Gastroesophageal sphincter (tissue), 4 donors: Measurements from ENCODE around the gene SLC51B. TPM values are rescaled to one million over a fixed set of nuclear protein-coding genes. Genes with fewer than 3 reads are reported as not detected.
A peak's percentile ranks its signal among the peaks of the same experiment; 100 is the strongest.
"Not testable (repeated sequence)": the region's sequence is repeated elsewhere in the genome, so short reads cannot be mapped to it uniquely, and the experiment has no call there.

Source experiments
- ATAC-seq: fragments of 150-250 bp; one replicate; pipeline ENCODE4 v1.9.1; 2016; ENCODE audit warnings: mild to moderate bottlenecking, moderate library complexity
- H3K27ac ChIP-seq, 4 donors: fragments of 200-600 bp; sonication (generic) in 3 of 4; 1 replicate in 3 of 4; 2 replicates in 1 of 4; pipeline ENCODE4 v1.5.1; 2016 to 2019
- H3K27me3 ChIP-seq: fragments of 200-600 bp; sonication (generic); one replicate; pipeline ENCODE4 v1.5.1; 2019
- H3K36me3 ChIP-seq, 2 donors: fragments of 200-600 bp; sonication (generic); one replicate each; pipeline ENCODE4 v1.5.1; 2019; ENCODE audit warnings: control low read depth in 1 of 2
- H3K4me1 ChIP-seq, 3 donors: fragments of 200-600 bp; sonication (generic); 1 replicate in 2 of 3; 2 replicates in 1 of 3; pipeline ENCODE4 v1.5.1; 2016 to 2019; ENCODE audit warnings: control low read depth in 2 of 3
- H3K4me3 ChIP-seq, 2 donors: fragments of 200-600 bp; sonication (generic); one replicate each; pipeline ENCODE4 v1.5.1; 2019; ENCODE audit warnings: mild to moderate bottlenecking in 1 of 2, moderate library complexity in 1 of 2
- H3K9me3 ChIP-seq, 3 donors: fragments of 200-600 bp; sonication (generic); one replicate each; pipeline ENCODE4 v1.5.1; 2017 to 2019; ENCODE audit warnings: control low read depth in 2 of 3
- EP300 ChIP-seq: sonication (generic); formaldehyde crosslinking; IDR thresholded peaks from one replicate; pipeline ENCODE4 v1.6.1; 2017; ENCODE audit warnings: antibody characterized with exemption, mild to moderate bottlenecking
- POLR2A ChIP-seq, 2 donors: fragments of 450-650 bp; IDR thresholded peaks; one replicate each; pipeline ENCODE4 v1.6.1; 2017; ENCODE audit warnings: antibody characterized with exemption in 2 of 2, mild to moderate bottlenecking in 2 of 2, moderate library complexity in 1 of 2
- POLR2AphosphoS5 ChIP-seq: sonication (generic); formaldehyde crosslinking; IDR thresholded peaks from one replicate; pipeline ENCODE4 v1.6.1; 2017; ENCODE audit warnings: antibody characterized with exemption
- WGBS, 2 donors: methylation state at CpG; one replicate each; pipeline ENCODE4 v1.1.5; 2018; ENCODE audit warnings: low coverage in 1 of 2; 5-methylcytosine and 5-hydroxymethylcytosine counted together
- total RNA-seq, 4 donors: library from RNA; depleted of rRNA; stranded (reverse); fragments of >200 nt; gene quantifications; one replicate each; pipeline ENCODE4 v1.1.0, GENCODE V29; 2016
- TF ChIP-seq, protein P1 (sequence below), 4 experiments: fragments of 200-600 bp in 2 of 4; fragments of 450-650 bp in 2 of 4; sonication (generic) in 1 of 4; IDR thresholded peaks; one replicate each; pipeline ENCODE4 v1.5.1; 2017 to 2019; ENCODE audit warnings: antibody characterized with exemption in 4 of 4, mild to moderate bottlenecking in 2 of 4, moderate library complexity in 2 of 4

Gene SLC51B
- total RNA-seq, 4 donors from 2014 or later = not detected

DNA sequence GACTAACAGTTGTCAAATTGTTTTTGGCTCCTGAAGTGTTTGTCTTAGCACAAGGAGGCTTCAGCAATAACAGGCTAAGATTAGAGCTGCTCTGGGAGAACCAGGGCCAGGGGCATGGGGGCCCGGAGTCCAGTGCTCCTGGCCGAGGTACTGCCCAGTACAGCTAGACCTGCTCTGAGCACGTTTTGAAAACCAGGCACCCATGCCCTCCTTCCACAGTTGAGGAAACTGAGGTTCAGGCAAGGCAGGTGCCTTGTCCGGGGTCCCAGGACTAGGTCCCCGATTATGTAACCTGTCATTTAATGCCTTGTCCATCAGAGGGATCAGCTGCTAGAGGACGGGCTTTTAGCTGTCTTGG, 50.5 kb downstream of the SLC51B start:
- Histone ChIP-seq H3K36me3 (peaks cover 0 to 35% of the 10 kb centered on the region in 2 donors), H3K27ac (peak overlapping the region; percentile 7 to 98 (median 88)), H3K4me3 (no peak overlapping the region), H3K4me1 (peaks cover 4 to 69% (median 15%) of the 10 kb centered on the region in 3 donors), H3K27me3 (no peaks in the 10 kb centered on the region), H3K9me3 (no peaks in the 10 kb centered on the region)
- ATAC-seq = no peak
- 56% methylated on average over 6 of the region's 6 CpGs; no CpG with 5 or more reads in 1 of the 2 donors for WGBS, 2 donors
- TF ChIP-seq, protein P1, sequence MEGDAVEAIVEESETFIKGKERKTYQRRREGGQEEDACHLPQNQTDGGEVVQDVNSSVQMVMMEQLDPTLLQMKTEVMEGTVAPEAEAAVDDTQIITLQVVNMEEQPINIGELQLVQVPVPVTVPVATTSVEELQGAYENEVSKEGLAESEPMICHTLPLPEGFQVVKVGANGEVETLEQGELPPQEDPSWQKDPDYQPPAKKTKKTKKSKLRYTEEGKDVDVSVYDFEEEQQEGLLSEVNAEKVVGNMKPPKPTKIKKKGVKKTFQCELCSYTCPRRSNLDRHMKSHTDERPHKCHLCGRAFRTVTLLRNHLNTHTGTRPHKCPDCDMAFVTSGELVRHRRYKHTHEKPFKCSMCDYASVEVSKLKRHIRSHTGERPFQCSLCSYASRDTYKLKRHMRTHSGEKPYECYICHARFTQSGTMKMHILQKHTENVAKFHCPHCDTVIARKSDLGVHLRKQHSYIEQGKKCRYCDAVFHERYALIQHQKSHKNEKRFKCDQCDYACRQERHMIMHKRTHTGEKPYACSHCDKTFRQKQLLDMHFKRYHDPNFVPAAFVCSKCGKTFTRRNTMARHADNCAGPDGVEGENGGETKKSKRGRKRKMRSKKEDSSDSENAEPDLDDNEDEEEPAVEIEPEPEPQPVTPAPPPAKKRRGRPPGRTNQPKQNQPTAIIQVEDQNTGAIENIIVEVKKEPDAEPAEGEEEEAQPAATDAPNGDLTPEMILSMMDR (IDR thresholded peaks at IDR 0.05) = no peak
- no peak for TF ChIP-seq EP300
- TF ChIP-seq POLR2AphosphoS5 = no peak
- TF ChIP-seq POLR2A (IDR thresholded peaks at IDR 0.05) = no peak

DNA sequence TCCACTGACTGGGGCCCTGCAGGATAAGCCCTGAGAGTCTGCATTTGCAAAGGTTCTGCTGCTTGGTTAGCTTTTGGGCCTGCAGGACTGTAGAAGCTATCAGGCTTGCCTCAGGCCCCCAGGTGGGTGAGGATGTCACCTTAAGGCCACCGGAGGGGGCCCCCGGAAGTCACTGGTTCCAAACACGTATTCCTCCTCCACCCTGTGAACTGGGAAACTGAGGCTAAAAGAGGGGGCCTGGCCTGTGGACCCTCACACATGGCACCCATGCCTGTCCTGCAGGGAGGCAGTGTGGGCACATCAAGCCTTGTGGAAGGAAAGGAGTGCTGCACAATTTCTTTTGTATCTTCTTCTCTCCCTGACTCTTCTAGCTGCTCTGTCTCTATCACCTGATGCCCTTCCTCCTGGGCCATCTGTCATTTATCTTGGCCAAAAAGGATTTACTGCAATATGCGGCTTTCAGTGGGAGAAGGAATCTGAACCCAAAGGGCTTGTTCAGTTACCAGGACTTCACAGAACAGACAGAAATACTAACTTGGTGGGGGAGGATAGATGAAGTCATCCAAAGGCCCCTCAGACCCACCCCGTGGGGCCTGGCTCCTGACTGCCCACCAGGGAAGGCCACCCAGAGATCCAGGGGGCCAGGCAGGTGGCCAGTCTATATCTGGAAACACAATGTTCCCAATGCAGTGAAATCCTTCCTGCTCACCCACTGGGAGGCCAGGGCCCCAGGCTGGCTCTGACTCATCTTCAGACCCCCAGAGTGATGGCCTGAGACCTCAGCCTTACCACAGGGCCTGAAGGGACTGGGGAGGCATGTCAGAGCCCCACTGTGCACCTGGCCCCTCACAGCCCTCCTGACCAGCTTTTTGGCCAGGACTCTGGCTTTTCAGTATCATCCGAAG, 51.5 kb downstream of the SLC51B start:
- ATAC-seq = no peak
- TF ChIP-seq POLR2AphosphoS5 = no peak
- TF ChIP-seq EP300 = no peak
- no peak for TF ChIP-seq POLR2A (IDR thresholded peaks at IDR 0.05)
- TF ChIP-seq, protein P1 (IDR thresholded peaks at IDR 0.05) = no peak
- H3K27ac ChIP-seq = peak overlapping the region in 3 of 4 donors; percentile 88 to 98 (median 89)
- H3K36me3 ChIP-seq = peaks cover 0 to 36% of the 10 kb centered on the region in 2 donors
- no peaks in the 10 kb centered on the region for H3K27me3 ChIP-seq
- no peak overlapping the region for H3K4me3 ChIP-seq
- no peaks in the 10 kb centered on the region for H3K9me3 ChIP-seq
- H3K4me1 ChIP-seq = peaks cover 4 to 69% (median 21%) of the 10 kb centered on the region in 3 donors
- WGBS, 2 donors = 57 to 83% methylated on average over 1 to 2 of the region's 6 CpGs

DNA sequence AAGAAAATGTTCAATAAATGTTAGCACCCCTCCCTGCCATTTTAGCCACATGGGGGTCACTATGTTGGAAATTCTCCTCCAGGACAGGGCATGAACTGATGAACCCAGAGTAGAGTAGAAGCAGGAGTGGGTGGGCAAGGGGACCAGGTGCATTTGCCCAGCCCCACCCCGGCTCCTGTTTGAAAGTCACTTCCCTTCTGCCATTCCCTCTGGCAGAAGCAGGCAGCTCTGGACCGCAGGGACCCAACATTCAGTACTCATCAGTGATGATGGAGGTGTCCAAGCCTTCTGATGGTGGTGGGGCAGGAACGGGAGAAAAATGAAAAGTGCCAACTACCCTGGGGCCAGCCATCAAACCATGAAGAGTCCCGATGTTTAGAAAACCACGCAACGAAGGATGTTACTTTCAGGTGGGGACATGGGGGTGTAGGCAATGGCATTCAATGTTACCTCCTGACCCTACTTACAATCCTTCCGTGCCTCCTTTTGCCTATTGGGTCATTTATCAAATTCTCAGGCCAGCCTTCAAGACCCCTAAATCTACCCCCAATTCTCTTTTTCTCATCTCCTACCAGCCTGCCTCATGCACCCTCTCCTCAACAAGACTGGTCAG, 52.6 kb downstream of the SLC51B start:
- Histone ChIP-seq H3K27ac (peak overlapping the region in 1 of 4 donors; percentile 89), H3K4me3 (no peak overlapping the region), H3K9me3 (no peaks in the 10 kb centered on the region), H3K4me1 (peaks cover 4 to 63% (median 16%) of the 10 kb centered on the region in 3 donors), H3K27me3 (no peaks in the 10 kb centered on the region), H3K36me3 (peaks cover 0 to 46% of the 10 kb centered on the region in 2 donors)
- no peak for ATAC-seq
- TF ChIP-seq POLR2A (IDR thresholded peaks at IDR 0.05) = no peak
- no peak for TF ChIP-seq EP300
- TF ChIP-seq, protein P1 (IDR thresholded peaks at IDR 0.05) = no peak
- TF ChIP-seq POLR2AphosphoS5 = no peak
- WGBS, 2 donors = 91 to 97% methylated on average over 5 to 6 of the region's 7 CpGs

DNA sequence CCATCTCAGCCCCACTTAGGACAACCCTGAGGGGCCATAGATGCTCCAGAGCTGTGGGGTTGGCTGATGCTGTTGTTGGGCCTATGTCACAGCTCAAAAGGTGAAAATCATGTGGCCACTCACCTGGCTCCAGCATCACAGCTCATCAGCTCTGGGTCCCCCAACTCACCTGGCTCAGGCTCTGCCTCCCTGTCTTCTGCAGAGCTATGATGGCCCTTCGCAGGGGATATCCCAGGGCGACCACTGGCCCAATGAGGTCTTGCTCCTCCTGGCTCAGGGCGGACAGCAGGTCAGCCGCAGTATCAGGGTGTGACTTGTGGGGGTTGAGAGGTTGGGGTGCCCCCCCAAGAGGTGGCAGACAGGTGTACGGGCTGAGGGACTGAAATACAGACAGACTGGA, 54.1 kb downstream of the SLC51B start:
- peaks cover 4 to 47% (median 16%) of the 10 kb centered on the region in 3 donors for H3K4me1 ChIP-seq
- no peak overlapping the region for H3K27ac ChIP-seq
- WGBS, 2 donors = 86 to 100% methylated on average over 1 to 2 of the region's 5 CpGs
- H3K36me3 ChIP-seq = peaks cover 0 to 62% of the 10 kb centered on the region in 2 donors
- ATAC-seq = no peak
- TF ChIP-seq, protein P1 (IDR thresholded peaks at IDR 0.05) = no peak
- TF ChIP-seq POLR2A (IDR thresholded peaks at IDR 0.05) = no peak
- TF ChIP-seq EP300 = no peak
- no peak for TF ChIP-seq POLR2AphosphoS5
- H3K9me3 ChIP-seq = no peaks in the 10 kb centered on the region
- H3K27me3 ChIP-seq = no peaks in the 10 kb centered on the region
- no peak overlapping the region for H3K4me3 ChIP-seq

GRCh38 chr15:65099801-65100200, 54.6 kb downstream of the SLC51B start:
- not testable (repeated sequence) for ATAC-seq, H3K27ac ChIP-seq, H3K27me3 ChIP-seq, H3K9me3 ChIP-seq, H3K4me3 ChIP-seq
- 92% methylated on average over 9 of the region's 10 CpGs; no CpG with 5 or more reads in 1 of the 2 donors for WGBS, 2 donors
- Histone ChIP-seq H3K4me1 (peaks cover under 1 to 42% (median 14%) of the 10 kb centered on the region in 3 donors), H3K36me3 (peaks cover 0 to 67% of the 10 kb centered on the region in 2 donors)
